AG04449 (cell line): Measurements from ENCODE around the gene MSH3.
"Not testable (repeated sequence)": the region's sequence is repeated elsewhere in the genome, so short reads cannot be mapped to it uniquely, and the experiment has no call there.

Source experiments
- CTCF ChIA-PET: fragments of 350-600 bp; formaldehyde crosslinking; extraction: SDS; loops from one replicate; lab custom pipeline; 2021; ENCODE audit warnings: antibody characterized with exemption; lab: Yijun Ruan, JAX
- POLR2A ChIA-PET: fragments of 400-600, 350-600 bp; formaldehyde crosslinking; extraction: SDS; loops from one replicate; lab custom pipeline; 2020; ENCODE audit warnings: antibody characterized with exemption, inconsistent platforms; lab: Yijun Ruan, JAX
- DNase-seq: peaks from one replicate; pipeline ENCODE4 v3.0.0-alpha.2; 2010; ENCODE audit warnings: low read depth, low spot score
- H3K4me3 ChIP-seq: 2 replicates; pipeline ENCODE4 v1.5.1; 2011; ENCODE audit warnings: low read depth, mild to moderate bottlenecking, control low read depth, low read length
- CTCF ChIP-seq: IDR thresholded peaks from one replicate; pipeline ENCODE4 v1.5.1; 2011; ENCODE audit warnings: mild to moderate bottlenecking, moderate library complexity, low read length, control low read depth, inconsistent platforms; ENCODE audit not compliant: insufficient read depth; ENCODE audit errors: missing control alignments

MSH3 gene

GRCh38 chr5:80725446-80725845 is 71.0 kb downstream of the MSH3 start:
- ChIA-PET POLR2A (no interaction called here), CTCF (no interaction called here)
- TF ChIP-seq CTCF, result no peak

GRCh38 chr5:80736730-80737129 is 82.3 kb downstream of the MSH3 start:
- no peak for TF ChIP-seq CTCF
- no peak for DNase-seq
- ChIA-PET CTCF (no interaction called here), POLR2A (no interaction called here)
- H3K4me3 ChIP-seq, result no peak overlapping the region

More at GRCh38 chr5:80725446-80725845, 71.0 kb downstream of the MSH3 start:
- no peak for DNase-seq
- H3K4me3 ChIP-seq, result no peak overlapping the region

GRCh38 chr5:80738466-80738865 is 84.0 kb downstream of the MSH3 start:
- no peak for DNase-seq
- H3K4me3 ChIP-seq, result no peak overlapping the region
- TF ChIP-seq CTCF, result no peak
- CTCF ChIA-PET, result no interaction called here
- POLR2A ChIA-PET, result no interaction called here

GRCh38 chr5:80739057-80739456 is 84.6 kb downstream of the MSH3 start:
- no peak overlapping the region for H3K4me3 ChIP-seq
- no peak for DNase-seq
- POLR2A ChIA-PET, result no interaction called here
- no peak for TF ChIP-seq CTCF
- CTCF ChIA-PET, result interaction anchor here (0.9 kb wide), 1 partner anchor 10 kb away, joined by 3 read pairs; no protein-coding TSS in a partner anchor

GRCh38 chr5:80739496-80739895 is 85.0 kb downstream of the MSH3 start:
- POLR2A ChIA-PET, result no interaction called here
- CTCF ChIA-PET, result interaction anchor here (0.9 kb wide), 1 partner anchor 10 kb away, joined by 3 read pairs; no protein-coding TSS in a partner anchor
- DNase-seq, result no peak
- TF ChIP-seq CTCF, result no peak
- H3K4me3 ChIP-seq, result no peak overlapping the region

- CTCF ChIA-PET, result no interaction called here
- no peak for TF ChIP-seq CTCF
- POLR2A ChIA-PET, result no interaction called here
- DNase-seq, result no peak
- no peak overlapping the region for H3K4me3 ChIP-seq
These were observed 85.4 kb downstream of the MSH3 start for GRCh38 chr5:80739898-80740297.

- POLR2A ChIA-PET, DNase-seq, H3K4me3 ChIP-seq, CTCF ChIA-PET: not testable (repeated sequence)
These were observed 86.0 kb downstream of the MSH3 start for GRCh38 chr5:80740488-80740887.
